HepG2 (cell line): ENCODE data around the gene SERTAD2. TPM values are rescaled to one million over a fixed set of nuclear protein-coding genes. Genes with fewer than 3 reads are reported as not detected.
A peak's percentile ranks its signal among the peaks of the same experiment; 100 is the strongest.

ENCODE experiments used
- BCL3 ChIP-seq: sonication (generic); formaldehyde crosslinking; IDR thresholded peaks from 2 replicates; pipeline ENCODE4 v1.5.1; 2020; ENCODE audit warnings: mild to moderate bottlenecking, missing genetic modification reagents, moderate library complexity
- GTF2F1 ChIP-seq: fragments of 150-350 bp; IDR thresholded peaks from 2 replicates; pipeline ENCODE4 v1.6.1; 2014; ENCODE audit warnings: low read length
- KDM3A ChIP-seq: IDR thresholded peaks from 2 replicates; pipeline ENCODE4 v1.6.1; 2018; ENCODE audit warnings: low read depth, missing compliant biosample characterization
- KLF16 ChIP-seq, 2 experiments: sonication (generic) in 1 of 2; formaldehyde crosslinking in 1 of 2; IDR thresholded peaks; 2 replicates each; pipeline versions ENCODE4 v1.6.1 to v1.8.0; 2016 to 2023; ENCODE audit warnings: missing genetic modification reagents in 2 of 2, missing compliant biosample characterization in 1 of 2
- NCOA1 ChIP-seq: sonication (generic); formaldehyde crosslinking; IDR thresholded peaks from 2 replicates; pipeline ENCODE4 v1.9.0; 2021; ENCODE audit warnings: missing genetic modification reagents
- RARA ChIP-seq: IDR thresholded peaks from 2 replicates; pipeline ENCODE4 v1.6.1; 2016; ENCODE audit warnings: missing genetic modification reagents, missing compliant biosample characterization
- REPIN1 ChIP-seq: sonication (generic); formaldehyde crosslinking; IDR thresholded peaks from 2 replicates; pipeline ENCODE4 v1.8.0; 2022; ENCODE audit warnings: missing genetic modification reagents, low read depth, mild to moderate bottlenecking, borderline replicate concordance
- RERE ChIP-seq: IDR thresholded peaks from 2 replicates; pipeline ENCODE4 v1.6.1; 2016; ENCODE audit warnings: low read depth, missing genetic modification reagents, missing compliant biosample characterization
- REST ChIP-seq, 2 experiments: IDR thresholded peaks; 2 replicates each; pipeline ENCODE4 v1.6.1; 2011 to 2012; ENCODE audit warnings: low read length in 2 of 2, borderline replicate concordance in 1 of 2, low read depth in 1 of 2, mild to moderate bottlenecking in 1 of 2, moderate library complexity in 1 of 2
- TMF1 ChIP-seq: sonication (generic); formaldehyde crosslinking; IDR thresholded peaks from 2 replicates; pipeline ENCODE4 v1.8.1; 2022; ENCODE audit warnings: low read depth, missing genetic modification reagents
- ZBTB7A ChIP-seq: sonication (generic); formaldehyde crosslinking; IDR thresholded peaks from 2 replicates; pipeline ENCODE4 v1.8.0; 2022; ENCODE audit warnings: mild to moderate bottlenecking, missing genetic modification reagents
- ZFP36L2 ChIP-seq: sonication (generic); formaldehyde crosslinking; IDR thresholded peaks from 2 replicates; pipeline ENCODE4 v1.4.0; 2020; ENCODE audit warnings: missing genetic modification reagents
- ZNF337 ChIP-seq: sonication (generic); formaldehyde crosslinking; IDR thresholded peaks from 2 replicates; pipeline ENCODE4 v1.5.1; 2020; ENCODE audit warnings: missing genetic modification reagents, low read depth, mild to moderate bottlenecking, borderline replicate concordance
- ZNF468 ChIP-seq: sonication (generic); formaldehyde crosslinking; IDR thresholded peaks from 2 replicates; pipeline ENCODE4 v1.8.0; 2022; ENCODE audit warnings: mild to moderate bottlenecking, moderate library complexity, missing genetic modification reagents
- ZNF615 ChIP-seq: sonication (generic); formaldehyde crosslinking; IDR thresholded peaks from 2 replicates; pipeline ENCODE4 v1.5.0; 2020; ENCODE audit warnings: mild to moderate bottlenecking, missing genetic modification reagents, borderline replicate concordance
- ZNF772 ChIP-seq: sonication (generic); formaldehyde crosslinking; IDR thresholded peaks from 2 replicates; pipeline ENCODE4 v1.5.0; 2020; ENCODE audit warnings: mild to moderate bottlenecking, missing genetic modification reagents
- ZNF777 ChIP-seq: sonication (generic); formaldehyde crosslinking; IDR thresholded peaks from 2 replicates; pipeline ENCODE4 v1.4.0; 2020; ENCODE audit warnings: missing genetic modification reagents
- ZSCAN31 ChIP-seq: sonication (generic); formaldehyde crosslinking; IDR thresholded peaks from 2 replicates; pipeline ENCODE4 v1.5.0; 2020; ENCODE audit warnings: low read depth, mild to moderate bottlenecking, missing genetic modification reagents
- polyA plus RNA-seq, 8 experiments: library from polyadenylated mRNA; depleted of rRNA in 3 of 8; stranded (reverse) in 7 of 8; unstranded in 1 of 8; fragments of >200 nt; fragmentation: Illumina TruSeq in 4 of 8; extraction: Trizol in 4 of 8; gene quantifications; 2 replicates each; pipeline versions ENCODE4 v1.2.1 to v1.2.3, GENCODE V29; 2011 to 2016; ENCODE audit warnings: low read depth in 4 of 8, missing spikeins in 1 of 8, mixed read lengths in 1 of 8; ENCODE audit not compliant: insufficient read depth in 1 of 8
- total RNA-seq, 5 experiments: library from RNA; depleted of rRNA; stranded (reverse); fragments of >200 nt; fragmentation: Illumina TruSeq; extraction: Trizol; gene quantifications; 2 replicates each; pipeline ENCODE4 v1.2.3, GENCODE V29; 2016; ENCODE audit warnings: low read depth in 1 of 5
- TF ChIP-seq, protein P1 (sequence below): sonication (generic); formaldehyde crosslinking; IDR thresholded peaks from 2 replicates; pipeline ENCODE4 v1.4.0; 2020; ENCODE audit warnings: missing genetic modification reagents

Gene SERTAD2
- total and polyA plus RNA-seq, 2 of the 13 experiments (the other 11 are each of a cell fraction or from before 2014, with no cell fraction given), result 6.7 to 22.6 TPM

GRCh38 chr2:64669288-64669687, 15.6 kb upstream of the SERTAD2 start (continued):
- TF ChIP-seq ZBTB7A (no peak), ZSCAN31 (CRISPR knock-in tag) (no peak), NCOA1 (CRISPR knock-in tag) (no peak), KDM3A (CRISPR knock-in tag) (no peak; the same call in 1 of the 2 replicates), ZNF337 (CRISPR knock-in tag) (no peak), KLF16 (CRISPR knock-in tag; IDR thresholded peaks at IDR 0.05) (peak in 1 of 2 experiments; percentile 87; a peak in 1 of 4 replicates), BCL3 (CRISPR knock-in tag) (no peak), ZNF777 (CRISPR knock-in tag) (no peak), REST (IDR thresholded peaks at IDR 0.05; ENCODE audit: borderline replicate concordance in 1 of 2, low read depth in 1 of 2, low read length in 2 of 2) (peak in 1 of 2 experiments; percentile 35; a peak in 1 of 4 replicates), ZNF772 (no peak), ZNF615 (CRISPR knock-in tag) (no peak), RERE (CRISPR knock-in tag) (peak; percentile 75; the same call in 1 of the 2 replicates), ZNF468 (CRISPR knock-in tag) (no peak), RARA (CRISPR knock-in tag) (peak; percentile 96), ZFP36L2 (CRISPR knock-in tag) (no peak), GTF2F1 (no peak), TMF1 (CRISPR knock-in tag) (no peak), REPIN1 (CRISPR knock-in tag) (no peak)
- TF ChIP-seq, protein P1, sequence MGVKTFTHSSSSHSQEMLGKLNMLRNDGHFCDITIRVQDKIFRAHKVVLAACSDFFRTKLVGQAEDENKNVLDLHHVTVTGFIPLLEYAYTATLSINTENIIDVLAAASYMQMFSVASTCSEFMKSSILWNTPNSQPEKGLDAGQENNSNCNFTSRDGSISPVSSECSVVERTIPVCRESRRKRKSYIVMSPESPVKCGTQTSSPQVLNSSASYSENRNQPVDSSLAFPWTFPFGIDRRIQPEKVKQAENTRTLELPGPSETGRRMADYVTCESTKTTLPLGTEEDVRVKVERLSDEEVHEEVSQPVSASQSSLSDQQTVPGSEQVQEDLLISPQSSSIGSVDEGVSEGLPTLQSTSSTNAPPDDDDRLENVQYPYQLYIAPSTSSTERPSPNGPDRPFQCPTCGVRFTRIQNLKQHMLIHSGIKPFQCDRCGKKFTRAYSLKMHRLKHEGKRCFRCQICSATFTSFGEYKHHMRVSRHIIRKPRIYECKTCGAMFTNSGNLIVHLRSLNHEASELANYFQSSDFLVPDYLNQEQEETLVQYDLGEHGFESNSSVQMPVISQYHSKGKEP (CRISPR knock-in tag), result no peak
